ENCODE results near the gene FRAS1.
"Not testable (repeated sequence)": the region's sequence is repeated elsewhere in the genome, so short reads cannot be mapped to it uniquely, and the experiment has no call there.

The FRAS1 gene

DNA sequence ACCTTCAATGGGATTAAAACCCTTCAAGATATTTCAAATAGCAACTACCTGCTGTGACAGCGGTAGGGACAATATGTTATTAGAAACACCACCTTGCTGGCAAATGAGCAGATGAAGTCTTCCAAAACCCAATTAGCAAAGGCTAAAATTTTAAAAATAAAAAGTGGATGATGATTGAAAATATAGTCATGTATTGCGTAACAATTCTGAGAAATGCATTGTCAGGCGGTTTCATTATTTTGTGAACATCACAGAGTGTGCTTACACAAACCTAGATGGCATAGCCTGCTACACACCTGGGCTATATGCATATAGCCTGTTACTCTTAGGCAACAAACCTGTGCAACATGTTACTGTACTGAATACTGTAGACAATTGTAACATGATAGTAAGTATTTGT is 403.2 kb downstream of the FRAS1 start:
- no peak for DNase-seq

DNA sequence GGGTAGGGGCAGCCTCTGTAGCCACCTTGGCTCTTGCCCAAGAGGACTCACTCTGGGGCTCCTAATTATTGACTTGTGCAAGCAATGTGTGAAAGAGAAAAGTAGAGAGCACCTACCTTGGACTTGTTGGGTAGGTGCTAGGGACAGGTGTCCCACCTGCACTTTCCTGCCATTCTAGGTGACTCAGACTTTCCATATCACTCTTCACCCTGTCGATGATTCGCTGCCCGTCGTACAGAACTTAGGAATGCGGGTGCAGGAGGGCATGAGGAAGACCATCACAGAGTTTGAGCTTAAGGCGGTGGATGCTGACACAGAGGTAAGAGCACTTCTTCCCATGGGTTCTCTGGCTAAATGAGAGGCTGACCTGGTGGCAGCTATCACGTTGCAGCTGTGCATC is 407.1 kb downstream of the FRAS1 start:
- no peak for DNase-seq

DNA sequence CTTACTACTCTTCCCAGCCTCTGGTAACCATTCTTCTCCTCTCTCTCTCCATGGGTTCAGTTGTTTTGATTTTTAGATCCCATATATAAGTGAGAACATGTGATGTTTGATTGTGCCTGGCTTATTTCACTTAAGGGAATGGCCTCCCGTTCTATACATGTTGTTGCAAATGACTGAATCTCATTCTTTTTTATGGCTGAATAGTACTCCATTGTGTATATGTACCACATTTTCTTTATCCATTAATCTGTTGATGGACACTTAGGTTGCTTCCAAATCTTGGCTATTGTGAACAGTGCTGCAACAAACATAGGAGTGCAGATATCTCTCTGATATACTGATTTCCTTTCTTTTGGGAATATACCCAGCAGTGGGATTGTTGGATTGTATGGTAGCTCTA is 410.1 kb downstream of the FRAS1 start:
- not testable (repeated sequence) for DNase-seq

DNA sequence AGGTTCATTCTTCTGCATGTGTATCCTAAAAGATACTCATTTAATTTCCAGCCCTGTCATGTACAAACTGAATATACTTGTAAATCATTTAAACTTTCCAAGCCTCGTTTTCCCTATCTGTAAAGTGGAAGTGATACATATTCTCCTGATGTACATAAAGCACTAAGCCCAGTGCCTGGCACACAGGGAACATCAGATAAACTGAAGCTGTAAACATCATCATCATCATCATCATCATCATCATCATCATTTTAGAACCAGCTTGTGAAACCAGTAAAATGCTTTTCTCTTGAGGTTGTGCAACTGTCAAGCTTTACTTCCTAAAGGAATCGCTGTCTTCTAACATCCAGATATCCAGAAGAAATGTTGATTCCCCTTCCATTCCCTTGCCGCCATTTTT is 411.1 kb downstream of the FRAS1 start:
- no peak for DNase-seq

DNA sequence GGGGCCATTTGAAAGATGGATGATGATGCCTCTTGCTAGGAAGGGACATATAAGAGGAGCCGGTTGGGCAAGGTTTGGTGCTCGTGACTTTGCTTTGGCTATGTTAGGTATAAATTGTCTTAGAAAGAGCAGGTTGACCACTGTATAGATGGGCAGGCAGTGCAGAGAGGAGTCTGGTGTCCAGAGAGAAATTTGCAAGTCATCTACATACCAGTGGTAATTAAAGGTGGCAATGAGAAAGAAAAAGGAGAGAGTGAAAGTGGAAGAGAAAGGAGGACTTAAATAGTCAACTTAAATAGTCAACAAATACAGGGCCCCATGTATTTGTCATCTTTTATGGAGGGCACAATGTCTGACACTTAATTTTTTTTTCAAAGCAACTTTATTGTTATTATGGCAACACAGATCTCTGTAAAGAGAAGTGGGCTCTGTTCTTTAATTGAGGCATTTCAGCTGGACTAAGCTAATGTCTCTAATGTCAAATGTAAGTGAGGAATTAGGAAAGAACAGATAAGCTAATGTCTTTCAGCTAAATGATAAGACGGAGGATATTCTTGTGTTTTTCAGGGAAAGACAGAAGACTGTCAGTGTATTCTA is 419.1 kb downstream of the FRAS1 start:
- DNase-seq: peak; percentile 67

DNA sequence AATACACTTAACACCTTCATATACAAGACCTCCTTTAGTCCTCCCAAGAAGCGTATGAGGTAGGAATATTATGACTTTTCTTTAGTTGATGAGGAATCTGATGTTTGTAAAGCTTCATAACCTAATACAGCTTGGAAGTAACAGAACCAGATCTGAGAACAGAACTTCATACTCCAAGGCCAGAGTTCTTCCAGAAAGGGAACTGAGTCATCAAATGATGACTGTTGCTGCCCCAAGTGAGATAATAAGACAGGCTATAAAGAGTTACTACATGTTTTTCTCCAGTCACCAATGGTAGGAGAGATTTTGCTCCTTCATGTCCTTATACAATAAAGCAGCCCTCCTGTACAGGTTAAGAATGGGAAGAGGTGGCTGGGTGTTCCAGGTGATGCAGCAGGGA is 420.2 kb downstream of the FRAS1 start:
- peak; percentile 31 for DNase-seq

DNA sequence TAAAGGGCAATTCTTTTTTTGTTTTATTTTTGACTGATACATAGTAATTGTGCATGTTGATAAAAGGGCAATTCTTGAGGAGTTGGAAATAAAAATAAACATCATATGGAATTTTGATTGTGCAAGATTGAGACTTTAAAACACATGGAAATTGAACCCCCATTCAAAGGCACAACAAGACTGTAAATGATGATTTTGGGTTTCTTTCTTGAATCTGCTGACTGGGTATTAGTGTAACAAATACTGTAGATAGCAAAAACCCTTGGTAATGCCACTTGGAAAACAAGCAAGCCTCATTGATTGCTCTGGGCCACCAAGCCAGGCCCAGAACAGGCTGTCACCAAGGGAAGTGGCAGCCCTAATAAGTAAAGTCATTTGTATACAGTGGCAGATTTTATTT is 421.4 kb downstream of the FRAS1 start:
- no peak for DNase-seq

DNA sequence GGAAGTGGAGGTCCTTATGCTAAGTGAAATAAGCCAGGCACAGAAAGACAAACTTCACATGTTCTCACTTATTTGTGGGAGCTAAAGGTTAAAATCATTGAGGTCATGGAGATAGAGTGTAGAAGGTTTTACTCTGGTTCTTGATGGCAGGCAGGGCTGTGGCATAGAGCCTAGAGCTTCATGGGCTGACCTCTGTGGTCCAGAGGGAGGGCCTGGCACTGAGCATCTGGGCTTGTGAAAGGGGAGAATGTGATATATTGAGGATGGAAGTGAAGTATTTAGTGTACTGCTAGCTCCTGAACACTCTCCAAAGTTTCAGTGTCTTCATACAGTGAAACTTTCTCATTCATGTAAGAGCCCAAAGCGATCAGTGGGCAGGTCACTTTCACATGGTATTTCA is 423.2 kb downstream of the FRAS1 start:
- no peak for DNase-seq

DNA sequence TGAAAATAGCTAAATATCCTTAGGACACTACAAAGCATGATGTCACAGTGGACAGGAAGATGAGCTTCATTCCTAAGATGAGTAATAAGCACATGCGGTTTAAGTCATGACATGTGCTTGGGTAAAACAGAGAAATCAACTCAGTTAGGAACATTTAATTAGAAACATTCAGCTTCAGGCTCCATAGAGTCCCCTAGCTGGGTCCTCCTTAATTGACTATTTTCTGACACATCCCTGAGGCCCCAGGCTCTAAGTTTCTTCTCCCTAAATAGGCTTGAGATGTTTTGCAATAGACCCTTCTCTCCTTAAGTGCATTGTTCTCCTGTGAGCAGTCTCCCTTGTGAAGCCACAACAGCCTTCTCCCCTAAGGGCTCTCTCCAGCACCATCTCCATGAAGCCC is 424.1 kb downstream of the FRAS1 start:
- no peak for DNase-seq

DNA sequence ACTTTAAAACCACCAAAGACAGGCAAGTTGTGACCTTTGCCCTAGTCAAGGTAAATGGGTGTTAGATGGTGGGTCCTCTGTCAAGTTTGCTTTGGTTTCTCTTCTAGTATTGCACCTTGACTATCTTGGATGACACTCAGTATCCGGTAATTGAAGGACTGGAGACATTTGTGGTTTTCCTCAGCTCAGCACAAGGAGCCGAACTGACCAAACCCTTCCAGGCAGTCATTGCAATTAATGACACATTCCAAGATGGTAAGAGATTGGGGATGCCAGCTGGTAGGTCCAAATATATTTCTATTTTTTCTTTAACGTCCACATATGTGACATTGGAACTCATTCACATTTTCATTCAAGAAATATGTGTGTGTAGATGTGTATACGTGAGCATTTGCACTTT is 425.2 kb downstream of the FRAS1 start:
- DNase-seq: no peak

DNA sequence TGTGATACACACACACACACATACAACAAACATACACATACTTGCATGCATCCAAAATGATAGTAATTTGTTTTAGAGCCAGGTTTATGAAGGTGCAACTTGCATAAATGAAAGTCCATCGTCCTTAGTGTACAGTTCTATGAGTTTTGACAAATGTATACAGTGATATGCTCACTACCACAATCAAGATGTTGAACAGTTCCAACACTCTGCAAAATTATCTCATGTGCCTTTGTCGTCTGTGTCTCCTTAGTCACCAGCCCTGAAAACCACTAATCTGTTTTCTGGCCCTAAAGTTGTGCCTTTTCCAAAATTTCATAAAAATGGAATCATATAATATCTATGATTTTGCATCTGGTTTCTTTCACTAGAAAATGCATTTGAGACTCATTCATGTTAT is 426.7 kb downstream of the FRAS1 start:
- peak; percentile 61 for DNase-seq

DNA sequence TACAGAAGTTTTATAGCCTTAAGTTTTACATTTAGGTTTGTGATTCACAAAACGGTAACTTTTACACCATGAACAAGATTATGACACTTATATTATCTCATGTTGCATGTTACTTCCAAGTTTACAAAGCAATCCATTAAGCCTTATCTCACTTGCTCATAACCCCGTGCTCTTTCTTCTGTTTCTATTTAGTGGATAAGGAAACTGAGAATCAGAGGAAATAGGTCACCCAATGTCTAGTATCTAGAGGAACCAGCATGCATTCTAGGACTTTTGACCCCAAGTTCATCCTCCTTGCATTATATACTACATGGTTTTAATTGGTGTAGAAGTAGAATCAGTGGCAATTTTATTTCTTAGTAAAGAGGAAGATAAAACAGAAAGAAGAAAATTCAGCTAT is 427.5 kb downstream of the FRAS1 start:
- peak; percentile 93 for DNase-seq

DNA sequence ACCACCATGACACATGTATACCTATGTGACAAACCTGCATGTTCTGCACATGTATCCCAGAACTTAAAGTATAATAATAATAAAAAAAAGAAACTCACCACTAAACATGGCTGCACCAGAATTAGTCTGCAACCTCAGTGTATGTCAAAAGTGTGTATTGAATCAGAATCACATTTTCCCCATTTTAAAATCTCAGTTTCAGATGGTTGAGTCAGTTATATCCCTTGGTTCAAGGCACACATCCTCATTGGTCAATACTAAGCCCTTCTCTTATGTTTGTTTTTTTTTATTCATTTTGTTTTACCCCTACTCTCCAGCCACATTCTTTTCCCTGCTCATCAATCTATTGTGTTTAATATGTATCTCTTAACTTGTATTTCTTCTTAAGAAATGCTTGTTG is 436.6 kb downstream of the FRAS1 start:
- DNase-seq: no peak

DNA sequence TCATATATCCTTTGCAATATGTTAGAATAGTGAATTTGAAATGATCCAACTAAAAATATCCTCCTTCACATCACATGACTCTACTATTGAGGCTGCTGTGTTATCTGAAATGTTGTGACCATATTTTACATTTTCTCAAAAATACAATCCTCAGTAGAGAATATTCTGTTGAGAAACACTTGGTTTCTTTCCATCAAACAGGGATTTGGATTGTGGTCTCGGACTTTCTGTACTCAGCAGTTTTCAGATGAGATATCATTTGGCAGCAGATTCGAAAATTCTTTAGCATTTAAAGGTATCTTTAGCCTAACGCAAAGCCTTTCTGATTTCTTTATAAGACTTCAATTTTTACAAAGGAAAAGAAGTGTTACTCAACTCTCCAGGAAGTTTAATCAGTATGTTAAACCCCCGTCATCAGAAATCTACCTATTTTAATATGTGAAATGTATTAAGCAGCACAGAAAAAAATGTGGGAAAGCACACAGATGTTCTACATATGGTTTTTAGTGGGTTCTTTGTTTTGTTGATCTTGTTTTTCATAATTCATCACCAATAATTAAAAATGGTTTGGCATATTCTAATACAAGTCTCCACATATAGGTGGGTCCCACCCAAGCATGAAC is 439.0 kb downstream of the FRAS1 start:
- peak; percentile 30 for DNase-seq

DNA sequence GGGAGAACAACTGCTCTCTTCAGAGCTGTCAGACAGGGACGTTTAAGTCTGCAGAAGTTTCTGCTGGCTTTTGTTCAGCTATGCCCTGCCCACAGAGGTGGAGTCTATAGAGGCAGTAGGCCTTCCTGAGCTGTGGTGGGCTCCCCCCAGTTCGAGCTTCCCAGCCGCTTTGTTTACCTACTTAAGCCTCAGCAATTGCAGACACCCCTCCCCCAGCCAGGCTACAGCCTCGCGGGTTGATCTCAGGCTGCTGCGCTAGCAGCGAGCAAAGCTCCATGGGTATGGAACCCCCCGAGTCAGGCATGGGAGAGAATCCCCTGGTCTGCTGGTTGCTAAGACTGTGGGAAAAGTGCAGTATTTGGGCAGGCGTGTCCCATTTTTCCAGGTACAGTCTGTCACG is 449.1 kb downstream of the FRAS1 start:
- not testable (repeated sequence) for DNase-seq

DNA sequence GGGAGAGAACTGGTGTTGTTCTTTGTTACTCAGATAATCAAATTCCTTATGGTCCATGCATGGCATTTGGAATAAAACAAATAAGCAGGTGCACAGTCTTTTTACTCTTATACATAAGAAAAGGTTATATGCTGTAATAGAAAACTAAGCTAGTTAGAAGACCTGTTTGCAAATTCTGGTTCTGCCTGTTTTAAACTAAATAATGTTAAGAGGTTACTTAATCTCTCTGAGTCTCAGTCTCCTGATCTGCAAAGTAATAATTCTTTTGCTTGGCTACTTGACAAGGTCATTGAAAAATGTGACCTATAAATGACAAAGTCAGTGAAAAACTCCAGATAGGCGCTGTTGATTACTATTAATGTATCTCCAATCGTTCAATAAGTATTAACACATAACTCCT is 451.9 kb downstream of the FRAS1 start:
- no peak for DNase-seq

DNA sequence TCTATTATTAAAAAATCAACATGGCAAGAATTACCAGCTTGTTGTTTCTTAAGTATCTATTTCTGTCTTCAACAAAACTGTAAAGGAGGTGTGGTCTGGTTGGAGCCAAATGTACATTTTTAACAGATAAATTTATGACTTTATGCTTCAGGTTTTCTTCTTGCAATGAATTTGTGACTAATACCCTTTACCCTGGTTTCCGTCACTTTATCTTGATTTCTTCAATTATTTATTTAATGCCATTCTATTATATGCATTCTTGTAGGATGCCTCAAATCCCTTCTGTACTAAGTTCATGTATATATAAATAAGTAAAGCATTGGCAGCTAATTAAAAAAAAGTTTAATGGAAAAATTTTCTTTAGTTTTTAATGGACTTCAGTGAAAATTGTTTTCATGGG is 453.0 kb downstream of the FRAS1 start:
- DNase-seq: no peak

DNA sequence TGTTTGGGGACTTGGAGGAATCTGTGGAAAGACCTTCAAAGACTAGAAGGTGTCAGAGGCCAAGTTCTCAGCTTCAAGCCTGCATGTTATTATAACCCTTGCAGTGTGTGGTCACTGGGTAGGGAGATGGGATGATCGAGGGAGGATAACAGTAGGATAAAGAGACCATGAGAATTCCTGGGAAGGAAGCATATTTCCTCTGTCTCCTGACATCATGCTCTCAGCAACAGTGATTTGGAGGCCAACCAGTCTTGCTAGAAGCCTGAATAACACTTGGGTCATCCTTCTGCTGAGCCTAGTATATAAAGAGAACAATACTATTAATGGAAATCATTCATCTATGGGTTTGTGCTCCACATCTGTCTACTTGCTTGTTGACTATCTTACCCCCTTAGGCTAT is 453.6 kb downstream of the FRAS1 start:
- DNase-seq: no peak

DNA sequence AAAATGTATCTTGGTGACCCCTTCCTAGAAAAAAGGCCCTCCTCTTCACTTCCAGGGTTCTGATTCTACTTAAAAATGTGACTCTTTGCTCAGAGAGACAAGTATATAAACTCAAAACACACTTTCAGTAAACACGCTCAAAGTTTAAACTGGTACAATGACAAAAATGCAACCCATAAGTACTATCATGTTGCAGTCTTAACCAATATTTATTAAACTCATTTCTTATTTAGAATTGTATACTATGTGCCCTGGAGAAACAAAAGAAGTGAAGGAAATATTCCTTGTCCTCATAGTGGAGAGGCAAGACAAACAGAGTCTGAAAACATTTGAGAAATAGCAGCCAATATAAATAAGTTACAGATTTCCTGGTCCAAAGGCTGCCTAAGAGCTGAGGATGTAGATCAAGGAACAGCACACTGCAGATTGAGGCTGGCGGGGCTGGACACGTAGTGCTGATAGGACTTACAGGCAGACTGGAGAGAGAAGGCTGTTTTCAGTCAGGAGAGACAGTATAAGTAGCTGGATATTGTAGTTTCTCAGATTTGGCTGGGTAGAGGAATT is 455.3 kb downstream of the FRAS1 start:
- no peak for DNase-seq

DNA sequence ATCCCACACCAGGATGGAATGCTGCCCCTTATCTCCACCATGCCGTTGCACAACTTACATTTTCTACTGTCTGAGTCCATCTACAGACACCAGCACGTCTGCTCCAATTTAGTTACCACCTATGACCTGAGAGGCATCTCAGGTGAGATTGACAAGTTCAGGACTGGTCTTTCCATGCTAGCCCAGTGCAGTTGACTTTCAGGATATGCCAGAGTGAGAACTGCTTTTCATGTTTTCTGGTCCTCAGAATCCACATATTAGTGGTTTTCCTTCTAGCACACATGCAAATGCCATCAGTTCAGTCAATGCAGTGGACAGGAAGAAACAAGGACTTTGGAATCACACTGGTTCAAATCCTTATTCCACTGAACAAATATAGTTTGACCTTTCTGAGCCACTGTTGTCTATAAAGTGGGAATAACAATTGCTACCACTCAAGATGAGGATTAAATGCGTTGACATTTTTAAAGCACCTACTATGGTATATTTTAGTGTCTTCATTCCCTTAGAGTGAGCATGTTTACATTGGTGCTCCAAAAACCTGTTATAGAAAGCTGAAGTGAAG is 456.4 kb downstream of the FRAS1 start:
- DNase-seq: no peak

DNA sequence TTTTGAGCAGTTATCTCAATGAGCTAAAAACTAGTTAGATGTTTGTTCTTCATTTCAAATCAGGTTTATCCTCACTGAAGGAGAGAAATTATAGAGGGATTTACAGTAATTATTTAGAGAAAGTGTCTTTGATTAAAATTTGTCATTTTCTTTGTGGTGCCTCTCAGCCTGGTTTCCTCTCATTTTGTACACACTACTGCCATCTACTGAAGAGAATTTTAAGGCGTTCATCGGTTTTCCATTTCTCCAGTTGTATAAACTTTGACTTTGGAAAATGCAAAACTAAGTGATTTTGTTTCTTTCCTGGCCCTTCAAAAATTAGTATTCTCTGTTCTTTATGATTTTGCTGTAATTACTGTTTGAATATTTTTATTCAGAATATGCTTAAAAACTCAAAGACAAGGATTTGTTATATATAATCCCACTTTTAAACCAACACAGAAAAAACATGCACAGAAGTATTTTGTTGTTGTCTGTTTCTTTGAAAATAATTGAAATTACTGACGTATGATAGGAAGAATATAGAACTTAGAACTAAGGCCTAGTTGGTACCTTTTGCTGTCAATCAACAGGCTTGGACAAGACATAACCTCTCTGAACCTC is 460.0 kb downstream of the FRAS1 start:
- peak; percentile 71 for DNase-seq

DNA sequence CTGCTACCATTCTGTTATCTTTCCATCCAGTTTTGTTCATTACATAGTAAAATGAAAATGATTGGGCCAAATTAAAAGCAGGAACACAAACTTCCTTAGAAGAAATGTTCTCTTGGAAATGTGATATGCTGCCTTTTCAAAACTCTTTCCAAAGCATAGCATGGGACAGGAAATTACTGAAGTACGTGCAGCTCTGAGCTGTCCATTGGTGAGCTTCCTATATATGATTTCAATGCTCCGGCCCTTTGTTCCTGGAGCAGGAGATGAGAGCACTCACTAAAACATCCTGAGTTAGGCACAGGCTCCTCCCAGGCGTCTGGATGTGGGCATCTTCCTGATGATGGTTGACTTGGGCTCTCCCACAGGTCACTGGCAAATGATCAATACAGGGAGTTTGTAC is 461.4 kb downstream of the FRAS1 start:
- no peak for DNase-seq

DNA sequence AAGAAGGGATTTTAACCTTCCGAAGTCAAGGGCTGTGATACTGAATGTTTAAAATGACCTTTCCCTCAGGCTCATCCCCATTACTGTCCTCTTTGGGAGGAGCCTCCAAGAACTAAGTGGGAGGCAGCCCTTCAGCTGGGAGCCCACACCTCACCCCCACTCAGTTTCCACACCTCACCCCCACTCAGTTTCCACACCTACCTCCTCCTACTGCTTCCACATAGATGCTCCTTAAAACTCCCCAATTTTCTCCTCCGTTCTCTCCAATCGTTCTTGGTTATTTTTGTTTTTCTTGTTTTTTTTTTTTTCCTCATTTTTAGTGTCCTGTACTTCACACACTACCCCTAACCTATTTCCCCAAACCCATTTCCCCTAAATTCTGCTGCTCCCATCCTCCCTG is 462.8 kb downstream of the FRAS1 start:
- DNase-seq: no peak

DNA sequence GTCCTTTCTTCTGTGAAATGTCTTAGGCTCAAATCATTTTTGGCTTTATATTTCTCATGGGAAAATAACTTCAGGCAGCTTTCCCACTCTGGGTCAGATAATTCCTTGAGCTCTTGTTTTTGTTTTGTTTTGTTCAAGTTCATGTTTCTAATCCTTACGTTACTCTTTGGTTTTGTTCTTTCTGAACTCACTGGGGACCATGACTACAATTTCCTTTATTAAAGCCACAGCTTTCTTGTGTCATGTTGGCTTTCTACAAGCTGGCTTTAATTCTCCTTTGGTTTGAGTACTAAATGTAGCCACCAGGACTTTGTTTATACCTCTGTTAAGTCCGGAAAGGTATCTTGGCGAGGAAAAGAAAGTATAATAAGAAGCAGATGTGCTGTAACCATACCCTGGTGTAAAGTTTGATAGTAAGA is 463.7 kb downstream of the FRAS1 start:
- no peak for DNase-seq

Data from OCI-M1 (cell line).